GM21619 (cell line): ENCODE measurements around the gene FAM181B.

ENCODE experiments used
- ATAC-seq: cut with Tn5 transposase; IDR thresholded peaks from one replicate; pipeline ENCODE4 v1.9.1; 2021; ENCODE audit not compliant: unreplicated experiment

Gene FAM181B

DNA sequence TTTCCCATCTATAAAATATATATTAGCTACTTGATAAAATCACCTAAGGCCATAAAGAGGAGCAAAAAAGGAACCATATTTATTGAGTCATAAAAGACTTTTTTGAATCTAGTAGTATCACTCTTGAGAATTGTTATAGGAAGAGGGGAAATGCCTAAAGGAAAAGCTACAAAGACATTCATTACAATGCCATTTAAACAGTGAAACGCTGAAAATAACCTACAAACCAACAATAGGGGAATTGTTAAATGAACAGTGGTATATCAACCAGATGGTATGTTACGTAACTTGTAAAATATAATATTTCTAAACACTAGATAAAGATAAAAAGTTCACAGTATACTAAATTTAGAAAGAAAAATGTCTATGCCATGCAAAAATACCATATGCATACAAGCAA, 47.5 kb downstream of the FAM181B start:
- ATAC-seq: no peak

DNA sequence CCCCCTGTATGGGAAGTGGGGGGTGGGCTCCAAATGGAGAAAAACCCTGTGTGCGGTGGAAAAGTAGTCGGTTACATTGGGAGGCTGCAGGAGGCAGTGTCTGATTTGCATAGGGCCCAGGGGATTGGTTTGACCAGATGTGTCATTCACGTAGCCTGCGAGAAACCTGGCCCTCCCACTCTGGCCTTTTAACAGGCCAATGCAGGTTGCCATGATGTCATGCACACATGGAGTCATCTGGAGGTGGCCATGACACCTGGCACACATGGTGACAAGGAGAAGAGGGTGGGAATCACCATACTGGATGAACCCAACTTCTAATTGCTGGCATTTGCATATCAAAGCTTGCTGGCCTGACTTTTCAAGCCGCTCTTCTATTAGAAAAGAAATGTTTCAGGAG, 50.6 kb downstream of the FAM181B start:
- ATAC-seq: no peak

DNA sequence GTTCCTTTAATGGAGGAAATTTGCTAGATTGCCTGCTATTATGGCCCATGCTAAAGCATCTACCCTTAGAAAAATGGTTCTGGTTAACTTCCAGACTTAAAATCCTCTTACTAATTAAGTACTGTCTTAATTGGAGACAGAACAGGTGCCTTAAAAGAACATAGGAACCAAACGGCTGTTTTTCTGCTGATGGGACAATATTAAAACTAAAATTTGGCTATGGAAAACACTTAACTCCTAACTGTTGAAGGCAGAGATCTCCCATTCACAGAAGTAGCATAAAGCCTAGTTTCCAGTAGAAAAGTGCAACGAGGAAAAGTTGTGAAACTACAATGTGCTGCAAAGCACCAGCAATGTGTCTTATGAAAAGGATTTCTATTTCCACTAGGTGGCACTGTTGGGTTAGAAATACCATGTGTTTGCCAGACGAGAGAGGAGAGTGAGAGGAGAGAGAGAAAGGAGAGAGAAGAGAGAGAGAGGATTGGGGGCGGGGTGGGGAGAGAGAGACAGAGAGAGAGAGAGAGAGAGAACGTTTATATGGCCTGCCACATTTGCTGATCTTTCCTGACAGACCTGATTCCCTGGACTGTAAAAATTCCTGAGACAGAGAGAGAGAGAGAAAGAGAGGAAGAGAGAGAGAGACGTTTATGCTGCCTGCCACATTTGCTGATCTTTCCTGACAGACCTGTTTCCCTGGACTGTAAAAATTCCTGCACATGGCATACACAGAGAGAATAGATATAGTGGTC, 51.5 kb downstream of the FAM181B start:
- ATAC-seq: peak; percentile 93

DNA sequence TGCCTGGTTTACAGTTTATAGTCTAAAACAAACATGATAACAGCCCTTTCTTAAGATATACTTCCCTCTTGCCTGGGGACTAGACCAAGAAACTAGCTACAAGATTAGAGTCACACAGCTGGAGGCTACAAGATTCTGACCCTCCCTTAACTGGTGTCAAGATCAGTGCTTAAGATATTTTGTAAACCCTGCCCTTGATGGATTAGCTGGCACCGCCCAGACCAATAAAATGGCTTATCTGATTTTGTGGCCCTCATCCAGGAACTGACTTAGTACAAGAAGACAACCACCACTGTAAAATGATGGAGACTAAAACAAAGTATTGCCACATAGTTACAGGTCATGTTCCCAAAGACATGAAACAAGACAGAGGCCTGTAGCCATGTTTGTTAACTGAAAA, 53.4 kb downstream of the FAM181B start:
- no peak for ATAC-seq
